ENCODE results near the gene KCNMB1.

KCNMB1 gene

GRCh38 chr5:170365831-170366230, 23.3 kb downstream of the KCNMB1 start:
- H3K27me3 ChIP-seq (ENCODE audit: control insufficient read depth, insufficient read depth, low read length) = no peaks in the 10 kb centered on the region
- H3K36me3 ChIP-seq (ENCODE audit: control insufficient read depth, insufficient read depth, low read length) = no peaks in the 10 kb centered on the region
- H3K9ac ChIP-seq (ENCODE audit: low read length) = no peak overlapping the region
- H3K4me3 ChIP-seq (ENCODE audit: low read length) = no peak overlapping the region
- no peaks in the 10 kb centered on the region for H3K9me3 ChIP-seq (ENCODE audit: control insufficient read depth, low read length)
- peaks cover 2% of the 10 kb centered on the region for H3K4me1 ChIP-seq (ENCODE audit: control insufficient read depth, insufficient read depth, low read length)

- Histone ChIP-seq H3K9me3 (ENCODE audit: control insufficient read depth, low read length) (no peaks in the 10 kb centered on the region), H3K4me1 (ENCODE audit: control insufficient read depth, insufficient read depth, low read length) (peaks cover 4% of the 10 kb centered on the region), H3K4me3 (ENCODE audit: low read length) (no peak overlapping the region), H3K27me3 (ENCODE audit: control insufficient read depth, insufficient read depth, low read length) (no peaks in the 10 kb centered on the region), H3K9ac (ENCODE audit: low read length) (no peak overlapping the region), H3K36me3 (ENCODE audit: control insufficient read depth, insufficient read depth, low read length) (no peaks in the 10 kb centered on the region)
These were observed 24.2 kb downstream of the KCNMB1 start for GRCh38 chr5:170365011-170365410.

- no peaks in the 10 kb centered on the region for H3K36me3 ChIP-seq (ENCODE audit: control insufficient read depth, insufficient read depth, low read length)
- H3K9me3 ChIP-seq (ENCODE audit: control insufficient read depth, low read length) = no peaks in the 10 kb centered on the region
- H3K4me3 ChIP-seq (ENCODE audit: low read length) = no peak overlapping the region
- no peaks in the 10 kb centered on the region for H3K27me3 ChIP-seq (ENCODE audit: control insufficient read depth, insufficient read depth, low read length)
- no peak overlapping the region for H3K9ac ChIP-seq (ENCODE audit: low read length)
- H3K4me1 ChIP-seq (ENCODE audit: control insufficient read depth, insufficient read depth, low read length) = peaks cover 5% of the 10 kb centered on the region
These were observed 25.5 kb downstream of the KCNMB1 start for GRCh38 chr5:170363671-170364070.

GRCh38 chr5:170362656-170363055, 26.5 kb downstream of the KCNMB1 start:
- no peak overlapping the region for H3K9ac ChIP-seq (ENCODE audit: low read length)
- H3K4me3 ChIP-seq (ENCODE audit: low read length) = no peak overlapping the region
- no peaks in the 10 kb centered on the region for H3K9me3 ChIP-seq (ENCODE audit: control insufficient read depth, low read length)
- H3K36me3 ChIP-seq (ENCODE audit: control insufficient read depth, insufficient read depth, low read length) = no peaks in the 10 kb centered on the region
- H3K4me1 ChIP-seq (ENCODE audit: control insufficient read depth, insufficient read depth, low read length) = peaks cover 12% of the 10 kb centered on the region
- H3K27me3 ChIP-seq (ENCODE audit: control insufficient read depth, insufficient read depth, low read length) = no peaks in the 10 kb centered on the region

GRCh38 chr5:170362102-170362501, 27.1 kb downstream of the KCNMB1 start:
- no peak overlapping the region for H3K9ac ChIP-seq (ENCODE audit: low read length)
- H3K27me3 ChIP-seq (ENCODE audit: control insufficient read depth, insufficient read depth, low read length) = no peaks in the 10 kb centered on the region
- H3K4me1 ChIP-seq (ENCODE audit: control insufficient read depth, insufficient read depth, low read length) = peaks cover 12% of the 10 kb centered on the region
- no peaks in the 10 kb centered on the region for H3K9me3 ChIP-seq (ENCODE audit: control insufficient read depth, low read length)
- no peak overlapping the region for H3K4me3 ChIP-seq (ENCODE audit: low read length)
- no peaks in the 10 kb centered on the region for H3K36me3 ChIP-seq (ENCODE audit: control insufficient read depth, insufficient read depth, low read length)

GRCh38 chr5:170361616-170362015, 27.6 kb downstream of the KCNMB1 start:
- no peaks in the 10 kb centered on the region for H3K9me3 ChIP-seq (ENCODE audit: control insufficient read depth, low read length)
- no peak overlapping the region for H3K4me3 ChIP-seq (ENCODE audit: low read length)
- H3K27me3 ChIP-seq (ENCODE audit: control insufficient read depth, insufficient read depth, low read length) = no peaks in the 10 kb centered on the region
- H3K9ac ChIP-seq (ENCODE audit: low read length) = no peak overlapping the region
- H3K4me1 ChIP-seq (ENCODE audit: control insufficient read depth, insufficient read depth, low read length) = peaks cover 12% of the 10 kb centered on the region
- H3K36me3 ChIP-seq (ENCODE audit: control insufficient read depth, insufficient read depth, low read length) = no peaks in the 10 kb centered on the region

GRCh38 chr5:170361116-170361515, 28.1 kb downstream of the KCNMB1 start:
- Histone ChIP-seq H3K27me3 (ENCODE audit: control insufficient read depth, insufficient read depth, low read length) (no peaks in the 10 kb centered on the region), H3K4me1 (ENCODE audit: control insufficient read depth, insufficient read depth, low read length) (peaks cover 12% of the 10 kb centered on the region), H3K4me3 (ENCODE audit: low read length) (no peak overlapping the region), H3K36me3 (ENCODE audit: control insufficient read depth, insufficient read depth, low read length) (no peaks in the 10 kb centered on the region), H3K9ac (ENCODE audit: low read length) (no peak overlapping the region), H3K9me3 (ENCODE audit: control insufficient read depth, low read length) (no peaks in the 10 kb centered on the region)

GRCh38 chr5:170360709-170361108, 28.5 kb downstream of the KCNMB1 start:
- Histone ChIP-seq H3K9ac (ENCODE audit: low read length) (no peak overlapping the region), H3K4me3 (ENCODE audit: low read length) (no peak overlapping the region), H3K9me3 (ENCODE audit: control insufficient read depth, low read length) (no peaks in the 10 kb centered on the region), H3K4me1 (ENCODE audit: control insufficient read depth, insufficient read depth, low read length) (peaks cover 12% of the 10 kb centered on the region), H3K27me3 (ENCODE audit: control insufficient read depth, insufficient read depth, low read length) (no peaks in the 10 kb centered on the region), H3K36me3 (ENCODE audit: control insufficient read depth, insufficient read depth, low read length) (no peaks in the 10 kb centered on the region)

GRCh38 chr5:170357955-170358444, 31.2 kb downstream of the KCNMB1 start:
- peaks cover 4% of the 10 kb centered on the region for H3K27me3 ChIP-seq (ENCODE audit: control insufficient read depth, insufficient read depth, low read length)
- H3K9me3 ChIP-seq (ENCODE audit: control insufficient read depth, low read length) = no peaks in the 10 kb centered on the region
- no peak overlapping the region for H3K9ac ChIP-seq (ENCODE audit: low read length)
- no peaks in the 10 kb centered on the region for H3K36me3 ChIP-seq (ENCODE audit: control insufficient read depth, insufficient read depth, low read length)
- peaks cover 12% of the 10 kb centered on the region for H3K4me1 ChIP-seq (ENCODE audit: control insufficient read depth, insufficient read depth, low read length)
- no peak overlapping the region for H3K4me3 ChIP-seq (ENCODE audit: low read length)

GRCh38 chr5:170355601-170356098, 33.5 kb downstream of the KCNMB1 start:
- Histone ChIP-seq H3K4me1 (ENCODE audit: control insufficient read depth, insufficient read depth, low read length) (peaks cover 8% of the 10 kb centered on the region), H3K36me3 (ENCODE audit: control insufficient read depth, insufficient read depth, low read length) (no peaks in the 10 kb centered on the region), H3K9ac (ENCODE audit: low read length) (no peak overlapping the region), H3K9me3 (ENCODE audit: control insufficient read depth, low read length) (no peaks in the 10 kb centered on the region), H3K27me3 (ENCODE audit: control insufficient read depth, insufficient read depth, low read length) (peaks cover 4% of the 10 kb centered on the region), H3K4me3 (ENCODE audit: low read length) (no peak overlapping the region)

GRCh38 chr5:170353961-170354360, 35.2 kb downstream of the KCNMB1 start:
- Histone ChIP-seq H3K27me3 (ENCODE audit: control insufficient read depth, insufficient read depth, low read length) (peaks cover 4% of the 10 kb centered on the region), H3K4me1 (ENCODE audit: control insufficient read depth, insufficient read depth, low read length) (peaks cover 8% of the 10 kb centered on the region), H3K9me3 (ENCODE audit: control insufficient read depth, low read length) (no peaks in the 10 kb centered on the region), H3K9ac (ENCODE audit: low read length) (no peak overlapping the region), H3K36me3 (ENCODE audit: control insufficient read depth, insufficient read depth, low read length) (no peaks in the 10 kb centered on the region), H3K4me3 (ENCODE audit: low read length) (no peak overlapping the region)

GRCh38 chr5:170353011-170353761, 36.0 kb downstream of the KCNMB1 start:
- Histone ChIP-seq H3K4me1 (ENCODE audit: control insufficient read depth, insufficient read depth, low read length) (peaks cover 5% of the 10 kb centered on the region), H3K27me3 (ENCODE audit: control insufficient read depth, insufficient read depth, low read length) (peaks cover 4% of the 10 kb centered on the region), H3K9me3 (ENCODE audit: control insufficient read depth, low read length) (no peaks in the 10 kb centered on the region), H3K36me3 (ENCODE audit: control insufficient read depth, insufficient read depth, low read length) (no peaks in the 10 kb centered on the region), H3K9ac (ENCODE audit: low read length) (no peak overlapping the region), H3K4me3 (ENCODE audit: low read length) (no peak overlapping the region)
